Smooth muscle cell of bladder (primary cell): ENCODE results near the gene RPRM. TPM values are rescaled to one million over a fixed set of nuclear protein-coding genes. Genes with fewer than 3 reads are reported as not detected.

Source experiments
- total RNA-seq: library from RNA; depleted of rRNA; stranded (reverse); fragments of >200 nt; gene quantifications from 2 replicates; pipeline ENCODE4 v1.2.3, GENCODE V29; 2014

Gene RPRM
- total RNA-seq: not detected in 2 replicates

GRCh38 chr2:153478289-153479261 lies at the start of gene RPRM:
TSS of gene RPRM (minus strand) at chr2:153478762. CDS start at chr2:153478565, 197 bp downstream.

